Activated CD4-positive, alpha-beta T cell treated with anti-CD3 and anti-CD28 coated beads, Interleukin-2, amount 10 ng/mL, durations not matched to agents 24 days and 14 days (primary cell): ENCODE measurements around the gene EHBP1. TPM values are rescaled to one million over a fixed set of nuclear protein-coding genes. Genes with fewer than 3 reads are reported as not detected.
"Not testable (repeated sequence)": the region's sequence is repeated elsewhere in the genome, so short reads cannot be mapped to it uniquely, and the experiment has no call there.

ENCODE experiments used
- DNase-seq: peaks from one replicate; pipeline ENCODE4 v3.0.0; 2022
- H3K27ac Mint-ChIP-seq: one replicate; pipeline ENCODE4 v1.8.0; 2022; ENCODE audit warnings: mild to moderate bottlenecking, mixed read lengths
- H3K27me3 Mint-ChIP-seq: one replicate; pipeline ENCODE4 v1.8.0; 2022; ENCODE audit warnings: mixed read lengths
- H3K36me3 Mint-ChIP-seq: one replicate; pipeline ENCODE4 v1.8.0; 2022; ENCODE audit warnings: low read depth, mild to moderate bottlenecking, mixed read lengths
- H3K4me1 Mint-ChIP-seq: one replicate; pipeline ENCODE4 v1.8.0; 2021; ENCODE audit warnings: mixed read lengths
- H3K4me3 Mint-ChIP-seq: one replicate; pipeline ENCODE4 v1.8.0; 2022; ENCODE audit warnings: mild to moderate bottlenecking, moderate library complexity, mixed read lengths
- H3K9me3 Mint-ChIP-seq: one replicate; pipeline ENCODE4 v1.8.0; 2021; ENCODE audit warnings: mixed read lengths
- intact Hi-C: fragments of 100-400 bp; cut with micrococcal nuclease; formaldehyde crosslinking; loops from one replicate; pipeline ENCODE4 v1.15.1; 2023
- total RNA-seq: library from RNA; stranded (reverse); gene quantifications from 2 replicates; pipeline ENCODE4 v1.2.3, GENCODE V29; 2022

Gene EHBP1
- total RNA-seq, 1 donor from 2014 or later, result 27.4 TPM

DNA sequence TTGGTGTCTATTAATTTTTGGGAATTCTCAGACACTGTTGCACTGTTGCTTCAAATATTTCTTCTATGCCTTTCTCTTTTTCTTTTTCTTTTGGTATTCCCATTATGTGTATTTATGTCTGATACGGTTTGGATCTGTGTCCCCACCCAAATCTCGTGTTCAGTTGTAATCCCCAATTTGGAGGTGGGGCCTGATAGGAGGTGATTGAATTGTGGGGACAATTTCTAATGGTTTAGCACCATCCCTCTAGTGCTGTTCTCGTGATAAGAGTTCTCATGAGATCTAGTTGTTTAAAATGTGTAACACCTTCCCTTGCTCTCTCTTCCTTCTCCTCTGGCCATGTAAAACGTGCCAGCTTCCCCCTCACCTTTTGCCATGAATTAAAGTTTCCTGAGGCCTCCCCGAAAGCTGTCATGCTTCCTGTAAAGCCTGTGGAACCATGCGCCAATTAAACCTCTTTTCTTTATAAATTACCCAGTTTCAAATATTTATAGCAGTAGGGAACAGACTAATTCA, 26.8 kb downstream of the EHBP1 start:
- no peak for DNase-seq
- peaks cover 13% of the 10 kb centered on the region for H3K9me3 Mint-ChIP-seq
- peaks cover 7% of the 10 kb centered on the region for H3K36me3 Mint-ChIP-seq
- H3K4me3 Mint-ChIP-seq, result no peak overlapping the region
- H3K27me3 Mint-ChIP-seq, result no peaks in the 10 kb centered on the region
- H3K27ac Mint-ChIP-seq, result no peak overlapping the region
- no peaks in the 10 kb centered on the region for H3K4me1 Mint-ChIP-seq
- intact Hi-C loops, result no loop called here

DNA sequence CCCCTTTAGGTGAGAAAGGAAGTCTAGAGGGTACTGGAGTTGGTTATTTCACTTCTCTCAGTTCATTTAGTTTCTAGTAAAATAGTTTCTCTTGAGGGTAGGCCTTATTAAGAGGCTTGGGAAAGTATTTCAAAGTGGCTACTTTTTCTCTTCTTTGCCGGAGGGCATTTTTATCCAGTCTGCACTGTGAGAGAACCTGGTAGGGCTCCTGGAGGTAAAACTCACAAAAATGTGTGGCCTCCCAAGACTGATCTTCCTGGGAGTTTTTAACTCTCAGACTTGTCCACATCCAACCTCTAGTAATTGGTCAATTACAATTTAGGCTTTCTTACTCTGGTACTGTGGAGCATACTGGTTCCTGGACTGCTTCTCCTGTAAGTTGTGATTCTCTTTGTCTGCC, 28.0 kb downstream of the EHBP1 start:
- H3K9me3 Mint-ChIP-seq, result peaks cover 13% of the 10 kb centered on the region
- H3K27me3 Mint-ChIP-seq, result no peaks in the 10 kb centered on the region
- intact Hi-C loops, result no loop called here
- peaks cover 7% of the 10 kb centered on the region for H3K36me3 Mint-ChIP-seq
- H3K4me3 Mint-ChIP-seq, result no peak overlapping the region
- H3K27ac Mint-ChIP-seq, result no peak overlapping the region
- no peak for DNase-seq
- no peaks in the 10 kb centered on the region for H3K4me1 Mint-ChIP-seq

DNA sequence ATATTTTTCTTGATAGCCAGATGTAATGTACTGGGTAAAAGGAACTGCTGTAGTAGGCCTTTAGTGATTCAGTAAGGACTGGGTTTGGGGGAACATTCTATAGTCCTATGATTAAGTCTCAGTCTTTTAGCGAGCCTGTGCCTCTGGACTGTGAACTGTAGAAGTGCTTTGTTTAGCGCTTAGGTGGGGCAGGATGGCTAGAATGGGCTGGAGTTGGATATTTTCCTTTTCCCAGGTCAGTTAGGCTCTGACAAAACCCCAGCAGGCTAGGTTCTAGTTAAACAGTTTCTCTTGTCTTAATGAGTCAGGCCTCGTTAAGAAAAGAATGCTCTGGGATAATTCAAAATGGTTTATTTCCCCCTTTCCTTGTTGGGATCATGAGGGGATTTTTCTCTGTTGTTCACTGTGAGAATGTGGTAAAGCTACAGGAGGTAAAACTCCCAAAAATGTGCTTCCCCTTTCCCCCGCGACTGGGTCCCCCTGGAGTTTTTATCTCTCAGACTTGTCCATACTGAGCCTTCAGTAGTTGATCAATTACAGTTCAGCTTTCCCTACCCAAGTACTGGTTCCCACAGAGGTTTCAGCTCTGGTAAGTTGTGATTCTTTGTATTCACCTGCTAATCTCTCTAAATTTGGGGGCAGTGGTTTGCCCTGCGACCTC, 31.5 kb downstream of the EHBP1 start:
- Mint-ChIP-seq H3K4me3 (no peak overlapping the region), H3K36me3 (peaks cover 2% of the 10 kb centered on the region), H3K27me3 (no peaks in the 10 kb centered on the region), H3K4me1 (no peaks in the 10 kb centered on the region), H3K9me3 (peaks cover 4% of the 10 kb centered on the region), H3K27ac (no peak overlapping the region)
- intact Hi-C loops, result no loop called here
- DNase-seq, result no peak

- Mint-ChIP-seq H3K4me3 (no peak overlapping the region), H3K27ac (no peak overlapping the region), H3K4me1 (peaks cover 1% of the 10 kb centered on the region), H3K36me3 (no peaks in the 10 kb centered on the region), H3K9me3 (no peaks in the 10 kb centered on the region), H3K27me3 (no peaks in the 10 kb centered on the region)
- DNase-seq, result no peak
- intact Hi-C loops, result no loop called here
Observed at GRCh38 chr2:62738981-62739936, 33.7 kb downstream of the EHBP1 start.

DNA sequence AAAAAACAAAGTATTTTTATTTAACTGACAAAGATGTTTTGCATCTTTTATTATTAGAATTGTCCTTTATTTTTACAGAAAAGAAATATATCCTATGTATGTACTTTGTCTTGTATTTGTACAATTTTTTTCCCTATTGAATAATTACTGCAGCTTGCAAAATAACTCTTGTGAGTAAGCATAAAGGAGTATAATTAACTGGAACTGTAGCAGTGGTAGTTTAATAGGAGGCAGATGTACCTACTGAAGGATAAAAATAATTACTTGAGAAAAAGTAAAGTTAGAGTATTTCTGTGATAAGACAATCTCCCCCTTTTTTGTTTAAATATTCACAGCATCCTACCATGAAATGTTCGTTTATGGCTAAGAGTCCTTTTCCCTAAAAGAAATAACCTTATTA, 34.7 kb downstream of the EHBP1 start:
- Mint-ChIP-seq H3K36me3 (no peaks in the 10 kb centered on the region), H3K9me3 (no peaks in the 10 kb centered on the region), H3K27ac (no peak overlapping the region), H3K27me3 (no peaks in the 10 kb centered on the region), H3K4me1 (peaks cover 1% of the 10 kb centered on the region), H3K4me3 (no peak overlapping the region)
- no peak for DNase-seq
- intact Hi-C loops, result no loop called here

DNA sequence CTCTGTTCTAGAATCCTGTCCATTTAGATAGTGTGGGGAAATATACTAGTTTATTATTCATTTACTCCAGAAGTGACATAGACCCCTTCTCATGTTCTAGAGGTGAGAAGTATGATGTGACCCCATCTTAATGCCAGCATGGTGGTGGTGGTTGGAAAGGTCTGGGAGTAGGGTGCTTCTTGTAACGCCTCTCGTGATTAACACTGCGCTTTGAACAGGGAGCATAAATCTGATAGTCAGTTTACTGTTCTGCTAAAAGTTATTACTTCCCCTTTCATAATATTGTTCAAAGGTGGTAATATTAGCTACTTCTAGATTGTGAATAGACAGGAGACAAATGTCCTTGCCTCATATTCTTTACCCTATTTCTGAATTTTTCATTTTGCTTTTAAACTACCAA, 35.6 kb downstream of the EHBP1 start:
- no peaks in the 10 kb centered on the region for H3K9me3 Mint-ChIP-seq
- DNase-seq, result no peak
- no peak overlapping the region for H3K4me3 Mint-ChIP-seq
- H3K27ac Mint-ChIP-seq, result no peak overlapping the region
- intact Hi-C loops, result no loop called here
- no peaks in the 10 kb centered on the region for H3K36me3 Mint-ChIP-seq
- H3K4me1 Mint-ChIP-seq, result peaks cover 1% of the 10 kb centered on the region
- no peaks in the 10 kb centered on the region for H3K27me3 Mint-ChIP-seq

- no peak overlapping the region for H3K4me3 Mint-ChIP-seq
- peaks cover 1% of the 10 kb centered on the region for H3K4me1 Mint-ChIP-seq
- H3K36me3 Mint-ChIP-seq, result no peaks in the 10 kb centered on the region
- DNase-seq, result no peak
- intact Hi-C loops, result no loop called here
- no peak overlapping the region for H3K27ac Mint-ChIP-seq
- H3K9me3 Mint-ChIP-seq, result no peaks in the 10 kb centered on the region
- no peaks in the 10 kb centered on the region for H3K27me3 Mint-ChIP-seq
Observed at GRCh38 chr2:62741954-62742722, 36.6 kb downstream of the EHBP1 start.

- intact Hi-C loops, result no loop called here
- H3K4me1 Mint-ChIP-seq, result peaks cover 1% of the 10 kb centered on the region
- H3K27me3 Mint-ChIP-seq, result no peaks in the 10 kb centered on the region
- no peak for DNase-seq
- peaks cover 3% of the 10 kb centered on the region for H3K36me3 Mint-ChIP-seq
- H3K4me3 Mint-ChIP-seq, result no peak overlapping the region
- H3K9me3 Mint-ChIP-seq, result no peaks in the 10 kb centered on the region
- H3K27ac Mint-ChIP-seq, result no peak overlapping the region
Observed at GRCh38 chr2:62743506-62743905, 38.0 kb downstream of the EHBP1 start.

DNA sequence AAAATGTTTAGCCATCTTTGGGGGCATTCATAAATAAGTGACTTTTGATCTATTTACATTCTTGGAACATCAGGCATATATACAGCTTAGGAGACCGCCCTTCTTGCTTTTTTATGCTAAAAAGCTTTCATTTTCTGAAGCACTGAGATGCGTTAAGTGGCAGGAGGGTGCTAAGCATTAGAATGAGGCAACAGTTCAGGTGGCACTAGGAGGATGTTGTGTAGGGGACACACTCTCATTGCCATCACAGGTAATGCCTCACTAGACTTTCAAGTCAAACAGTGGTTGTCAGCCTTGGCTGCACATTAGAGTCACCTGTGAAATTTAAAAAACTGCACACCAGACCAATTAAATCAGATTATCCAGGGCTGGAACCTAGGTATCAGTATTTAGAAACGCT, 39.1 kb downstream of the EHBP1 start:
- intact Hi-C loops, result no loop called here
- Mint-ChIP-seq H3K36me3 (peaks cover 6% of the 10 kb centered on the region), H3K4me1 (peaks cover 1% of the 10 kb centered on the region)

DNA sequence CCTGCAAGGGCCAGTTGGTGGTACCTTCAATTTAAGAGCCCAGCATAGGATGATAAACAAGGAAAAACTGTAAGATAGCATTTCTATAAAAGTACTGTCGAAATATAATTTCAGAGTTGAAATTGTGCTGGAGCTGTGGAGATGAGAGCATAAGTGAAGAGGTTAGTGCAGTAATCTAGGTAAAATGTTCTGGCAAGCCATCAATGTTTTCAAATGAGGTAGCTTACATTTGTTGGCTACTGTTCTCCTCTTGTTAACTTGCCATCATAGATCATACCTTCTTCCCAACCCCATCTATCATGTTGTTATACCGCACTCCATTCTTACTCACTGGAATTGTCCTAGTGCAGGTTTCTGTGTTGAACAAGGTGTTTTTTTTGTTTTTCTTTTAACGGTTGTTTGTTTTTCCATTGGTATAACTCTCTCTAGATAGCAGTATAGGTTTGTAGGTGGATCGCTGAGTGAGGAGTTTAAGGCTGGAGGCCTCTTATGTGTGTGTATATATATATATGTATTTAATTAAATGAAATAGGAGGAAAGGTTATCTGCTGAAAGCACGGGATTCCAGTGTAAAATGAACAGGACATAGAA, 40.5 kb downstream of the EHBP1 start:
- DNase-seq, result no peak
- H3K4me3 Mint-ChIP-seq, result no peak overlapping the region
- H3K27ac Mint-ChIP-seq, result no peak overlapping the region
- H3K9me3 Mint-ChIP-seq, result peaks cover 3% of the 10 kb centered on the region
- H3K27me3 Mint-ChIP-seq, result no peaks in the 10 kb centered on the region
- H3K36me3 Mint-ChIP-seq, result peaks cover 8% of the 10 kb centered on the region
- intact Hi-C loops, result no loop called here
- peaks cover 1% of the 10 kb centered on the region for H3K4me1 Mint-ChIP-seq

More for the DNA sequence above, 39.1 kb downstream of the EHBP1 start:
- no peaks in the 10 kb centered on the region for H3K27me3 Mint-ChIP-seq
- DNase-seq, result no peak
- H3K9me3 Mint-ChIP-seq, result peaks cover 3% of the 10 kb centered on the region
- no peak overlapping the region for H3K27ac Mint-ChIP-seq
- H3K4me3 Mint-ChIP-seq, result no peak overlapping the region

- intact Hi-C loops, result no loop called here
- peaks cover 1% of the 10 kb centered on the region for H3K4me1 Mint-ChIP-seq
- peaks cover 10% of the 10 kb centered on the region for H3K36me3 Mint-ChIP-seq
- no peaks in the 10 kb centered on the region for H3K27me3 Mint-ChIP-seq
- DNase-seq, result no peak
- no peak overlapping the region for H3K4me3 Mint-ChIP-seq
- no peak overlapping the region for H3K27ac Mint-ChIP-seq
- H3K9me3 Mint-ChIP-seq, result peaks cover 9% of the 10 kb centered on the region
Observed at GRCh38 chr2:62747169-62747568, 41.7 kb downstream of the EHBP1 start.

GRCh38 chr2:62747876-62748275, 42.4 kb downstream of the EHBP1 start:
- H3K27ac Mint-ChIP-seq, result no peak overlapping the region
- H3K36me3 Mint-ChIP-seq, result peaks cover 10% of the 10 kb centered on the region
- intact Hi-C loops, result no loop called here
- H3K27me3 Mint-ChIP-seq, result no peaks in the 10 kb centered on the region
- DNase-seq, result no peak
- peaks cover 12% of the 10 kb centered on the region for H3K9me3 Mint-ChIP-seq
- H3K4me3 Mint-ChIP-seq, result no peak overlapping the region
- H3K4me1 Mint-ChIP-seq, result peaks cover 1% of the 10 kb centered on the region

DNA sequence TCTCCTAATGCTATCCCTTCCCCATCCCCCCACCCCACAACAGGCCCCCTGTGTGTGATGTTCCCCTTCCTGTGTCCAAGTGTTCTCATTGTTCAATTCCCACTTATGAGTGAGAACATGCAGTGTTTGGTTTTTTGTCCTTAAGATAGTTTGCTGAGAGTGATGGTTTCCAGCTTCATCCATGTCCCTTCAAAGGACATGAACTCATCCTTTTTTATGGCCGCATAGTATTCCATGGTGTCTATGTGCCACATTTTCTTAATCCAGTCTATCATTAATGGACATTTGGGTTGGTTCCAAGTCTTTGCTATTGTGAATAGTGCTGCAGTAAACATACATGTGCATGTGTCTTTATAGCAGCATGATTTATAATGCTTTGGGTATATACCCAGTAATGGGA, 43.6 kb downstream of the EHBP1 start:
- H3K4me1 Mint-ChIP-seq, H3K27ac Mint-ChIP-seq, DNase-seq, H3K27me3 Mint-ChIP-seq, H3K4me3 Mint-ChIP-seq, H3K36me3 Mint-ChIP-seq, intact Hi-C loops: not testable (repeated sequence)
- H3K9me3 Mint-ChIP-seq, result peaks cover 12% of the 10 kb centered on the region
